B cell (primary cell): ENCODE data around the gene ATP9B. TPM values are rescaled to one million over a fixed set of nuclear protein-coding genes. Genes with fewer than 3 reads are reported as not detected.
"Not testable (repeated sequence)": the region's sequence is repeated elsewhere in the genome, so short reads cannot be mapped to it uniquely, and the experiment has no call there.

Source experiments
- ATAC-seq: fragments of 200-7000 bp; cut with Tn5 transposase; one replicate; pipeline ENCODE4 v1.10.0; 2021; ENCODE audit warnings: low read depth, mild to moderate bottlenecking, moderate number of reproducible peaks, moderate library complexity
- CTCF ChIA-PET: fragments of 350-600 bp; sonication (Branson Sonifier 250); formaldehyde crosslinking; loops from one replicate; lab custom pipeline; 2021; ENCODE audit warnings: antibody characterized with exemption, inconsistent platforms; lab: Charles Lee
- POLR2A ChIA-PET: fragments of 350-600 bp; sonication (Branson Sonifier 250); formaldehyde crosslinking; loops from one replicate; lab custom pipeline; 2021; ENCODE audit warnings: antibody characterized with exemption; lab: Charles Lee
- DNase-seq: peaks from one replicate; pipeline ENCODE4 v3.0.0; 2013
- H2AFZ ChIP-seq: 2 replicates; pipeline ENCODE4 v1.6.1; 2012; ENCODE audit warnings: mild to moderate bottlenecking, low read depth, low read length; ENCODE audit not compliant: insufficient read depth, poor library complexity, severe bottlenecking
- H3K27ac ChIP-seq, 2 donors: 1 replicate in 1 of 2; 2 replicates in 1 of 2; pipeline ENCODE4 v1.5.1; 2012 to 2013; ENCODE audit warnings: low read length in 2 of 2, mild to moderate bottlenecking in 2 of 2, moderate library complexity in 1 of 2
- H3K27me3 ChIP-seq, 4 experiments: fragments of 200-600 bp in 1 of 4; sonication (generic) in 1 of 4; replicated peaks in 1 of 4; 1 replicate in 2 of 4; 2 replicates in 2 of 4; pipeline versions ENCODE4 v1.6.1 to v1.7.0; 2013 to 2016; ENCODE audit warnings: low read length in 3 of 4, mild to moderate bottlenecking in 2 of 4, mixed read lengths in 1 of 4, moderate library complexity in 1 of 4; ENCODE audit not compliant: insufficient read depth in 4 of 4, control insufficient read depth in 3 of 4; ENCODE audit errors: control extremely low read depth in 1 of 4
- H3K36me3 ChIP-seq, 2 experiments: replicated peaks in 1 of 2; 1 replicate in 1 of 2; 2 replicates in 1 of 2; pipeline versions ENCODE4 v1.6.1 to v1.7.1; 2013; ENCODE audit warnings: low read length in 1 of 2; ENCODE audit not compliant: insufficient read depth in 2 of 2, control insufficient read depth in 1 of 2; ENCODE audit errors: control extremely low read depth in 1 of 2, extremely low read depth in 1 of 2
- H3K4me1 ChIP-seq, 2 donors: fragments of 200-600 bp in 1 of 2; sonication (generic) in 1 of 2; 1 replicate in 1 of 2; 2 replicates in 1 of 2; pipeline versions ENCODE4 v1.5.1 to v1.6.1; 2013 to 2017; ENCODE audit warnings: low read length in 2 of 2; ENCODE audit not compliant: control insufficient read depth in 2 of 2, insufficient read depth in 2 of 2
- H3K4me2 ChIP-seq: replicated peaks from 2 replicates; pipeline ENCODE3; 2012; ENCODE audit warnings: mild to moderate bottlenecking, low read depth, low read length; ENCODE audit not compliant: poor library complexity, severe bottlenecking
- H3K4me3 ChIP-seq, 5 experiments: fragments of 200-600 bp in 1 of 5; sonication (generic) in 1 of 5; 1 replicate in 3 of 5; 2 replicates in 2 of 5; pipeline versions ENCODE4 v1.5.1 to v1.7.0; 2011 to 2016; ENCODE audit warnings: low read length in 4 of 5, mild to moderate bottlenecking in 4 of 5, low read depth in 2 of 5, control low read depth in 1 of 5, moderate library complexity in 1 of 5; ENCODE audit not compliant: insufficient read depth in 1 of 5; ENCODE audit errors: control extremely low read depth in 1 of 5, extremely low read depth in 1 of 5
- H3K79me2 ChIP-seq: fragments of 200-600 bp; sonication (generic); one replicate; pipeline ENCODE4 v1.6.0; 2016; ENCODE audit warnings: low read length; ENCODE audit not compliant: control insufficient read depth, insufficient read depth
- H3K9ac ChIP-seq: fragments of 200-600 bp; sonication (generic); 2 replicates; pipeline ENCODE4 v1.6.1; 2017; ENCODE audit warnings: mild to moderate bottlenecking, low read length, moderate library complexity
- H3K9me3 ChIP-seq, 3 donors: one replicate each; pipeline versions ENCODE4 v1.6.1 to v1.7.1; 2013; ENCODE audit warnings: low read length in 2 of 3; ENCODE audit not compliant: control insufficient read depth in 2 of 3, insufficient read depth in 1 of 3; ENCODE audit errors: control extremely low read depth in 1 of 3
- H4K20me1 ChIP-seq: 2 replicates; pipeline ENCODE4 v1.6.0; 2012; ENCODE audit warnings: mild to moderate bottlenecking, low read length; ENCODE audit not compliant: insufficient read depth, control insufficient read depth, poor library complexity, severe bottlenecking
- H3K27ac Mint-ChIP-seq: one replicate; pipeline ENCODE4 v1.8.0; 2021; ENCODE audit warnings: mixed read lengths
- H3K27me3 Mint-ChIP-seq: one replicate; pipeline ENCODE4 v1.8.0; 2021; ENCODE audit warnings: mixed read lengths
- H3K4me1 Mint-ChIP-seq: one replicate; pipeline ENCODE4 v1.8.0; 2021; ENCODE audit warnings: mixed read lengths
- H3K4me3 Mint-ChIP-seq: one replicate; pipeline ENCODE4 v1.8.0; 2021; ENCODE audit warnings: mixed read lengths
- H3K9me3 Mint-ChIP-seq: one replicate; pipeline ENCODE4 v1.8.0; 2022; ENCODE audit warnings: mixed read lengths; ENCODE audit not compliant: insufficient read depth
- EZH2 ChIP-seq: IDR thresholded peaks from 2 replicates; pipeline ENCODE4 v1.6.1; 2012; ENCODE audit warnings: borderline replicate concordance, low read depth, mild to moderate bottlenecking, moderate library complexity, low read length; ENCODE audit not compliant: insufficient read depth, poor library complexity, severe bottlenecking
- WGBS: methylation state at CpG from one replicate; pipeline ENCODE4 v1.1.5; 2013; ENCODE audit warnings: missing lambda C conversion rate; ENCODE audit not compliant: insufficient coverage; 5-methylcytosine and 5-hydroxymethylcytosine counted together
- intact Hi-C: fragments of 100-400 bp; cut with micrococcal nuclease; formaldehyde crosslinking; loops from one replicate; pipeline ENCODE4 v1.10.0; 2022
- polyA plus RNA-seq: library from polyadenylated mRNA; depleted of rRNA; stranded (reverse); fragments of >200 nt; gene quantifications from 2 replicates; pipeline ENCODE4 v1.2.3, GENCODE V29; 2012
- total RNA-seq, 2 donors: library from RNA; stranded (reverse); fragments of 120-200 nt in 1 of 2; gene quantifications; 1 replicate in 1 of 2; 2 replicates in 1 of 2; pipeline versions ENCODE4 v1.2.3 to v1.2.4, GENCODE V29; 2013 to 2022
- TF ChIP-seq, protein P1 (sequence below): fragments of 200-600 bp; IDR thresholded peaks from one replicate; pipeline ENCODE4 v1.8.0; 2022; ENCODE audit warnings: antibody characterized with exemption, mild to moderate bottlenecking

Gene ATP9B
- total and polyA plus RNA-seq, 2 donors (not counting 1 experiment from before 2014, with no cell fraction given): 34.3 to 71.7 TPM

DNA sequence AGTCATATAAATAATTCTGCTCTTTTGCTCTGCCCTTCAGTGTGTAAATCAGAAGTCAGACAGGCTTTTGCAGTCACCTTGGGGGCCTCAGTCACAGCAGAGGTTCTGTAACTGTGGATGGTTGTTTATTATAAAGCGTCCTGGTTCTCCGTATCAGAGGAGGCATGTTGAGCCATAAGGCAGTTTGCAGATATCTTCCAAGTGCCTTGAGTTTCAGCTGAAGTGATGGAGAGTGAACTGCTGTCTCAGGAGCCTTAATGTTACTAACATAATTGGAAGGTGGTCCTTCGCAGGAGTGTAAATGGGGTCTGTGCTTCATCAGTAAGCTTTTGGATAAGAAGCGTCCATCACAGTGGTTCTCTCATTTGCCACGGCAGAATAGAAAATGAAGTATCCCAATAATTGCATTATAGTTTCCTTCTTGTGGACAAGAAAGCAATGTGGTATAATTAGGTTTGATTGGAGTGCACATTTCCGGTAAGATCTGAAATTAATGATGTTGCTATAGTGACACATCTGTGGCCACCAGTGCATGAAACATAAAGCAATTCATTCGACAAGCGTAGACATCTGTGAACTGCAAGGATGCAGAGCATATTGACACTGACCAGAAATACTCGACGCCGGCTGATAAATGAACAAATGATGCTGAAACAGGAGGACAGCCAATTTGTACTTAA is 214.1 kb downstream of the ATP9B start:
- intact Hi-C loops: no loop called here
- TF ChIP-seq, protein P1, sequence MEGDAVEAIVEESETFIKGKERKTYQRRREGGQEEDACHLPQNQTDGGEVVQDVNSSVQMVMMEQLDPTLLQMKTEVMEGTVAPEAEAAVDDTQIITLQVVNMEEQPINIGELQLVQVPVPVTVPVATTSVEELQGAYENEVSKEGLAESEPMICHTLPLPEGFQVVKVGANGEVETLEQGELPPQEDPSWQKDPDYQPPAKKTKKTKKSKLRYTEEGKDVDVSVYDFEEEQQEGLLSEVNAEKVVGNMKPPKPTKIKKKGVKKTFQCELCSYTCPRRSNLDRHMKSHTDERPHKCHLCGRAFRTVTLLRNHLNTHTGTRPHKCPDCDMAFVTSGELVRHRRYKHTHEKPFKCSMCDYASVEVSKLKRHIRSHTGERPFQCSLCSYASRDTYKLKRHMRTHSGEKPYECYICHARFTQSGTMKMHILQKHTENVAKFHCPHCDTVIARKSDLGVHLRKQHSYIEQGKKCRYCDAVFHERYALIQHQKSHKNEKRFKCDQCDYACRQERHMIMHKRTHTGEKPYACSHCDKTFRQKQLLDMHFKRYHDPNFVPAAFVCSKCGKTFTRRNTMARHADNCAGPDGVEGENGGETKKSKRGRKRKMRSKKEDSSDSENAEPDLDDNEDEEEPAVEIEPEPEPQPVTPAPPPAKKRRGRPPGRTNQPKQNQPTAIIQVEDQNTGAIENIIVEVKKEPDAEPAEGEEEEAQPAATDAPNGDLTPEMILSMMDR: no peak
- no peak for TF ChIP-seq EZH2
- no peaks in the 10 kb centered on the region for H3K4me1 ChIP-seq
- H3K4me3 ChIP-seq: no peak overlapping the region
- H3K27ac ChIP-seq: no peak overlapping the region
- Mint-ChIP-seq H3K9me3 (peaks cover 3% of the 10 kb centered on the region), H3K4me1 (no peaks in the 10 kb centered on the region), H3K27me3 (no peaks in the 10 kb centered on the region), H3K27ac (no peak overlapping the region), H3K4me3 (no peak overlapping the region)
- H4K20me1 ChIP-seq: no peaks in the 10 kb centered on the region
- no peaks in the 10 kb centered on the region for H3K9me3 ChIP-seq
- no peak for ATAC-seq
- no peak overlapping the region for H2AFZ ChIP-seq
- 96% methylated on average over 5 of the region's 11 CpGs for WGBS
- no peaks in the 10 kb centered on the region for H3K27me3 ChIP-seq
- POLR2A ChIA-PET: no interaction called here
- H3K36me3 ChIP-seq: peaks cover 5 to 16% of the 10 kb centered on the region in 2 experiments
- no peaks in the 10 kb centered on the region for H3K79me2 ChIP-seq
- CTCF ChIA-PET: no interaction called here
- H3K4me2 ChIP-seq: no peak overlapping the region
- no peak for DNase-seq
- H3K9ac ChIP-seq: no peak overlapping the region

DNA sequence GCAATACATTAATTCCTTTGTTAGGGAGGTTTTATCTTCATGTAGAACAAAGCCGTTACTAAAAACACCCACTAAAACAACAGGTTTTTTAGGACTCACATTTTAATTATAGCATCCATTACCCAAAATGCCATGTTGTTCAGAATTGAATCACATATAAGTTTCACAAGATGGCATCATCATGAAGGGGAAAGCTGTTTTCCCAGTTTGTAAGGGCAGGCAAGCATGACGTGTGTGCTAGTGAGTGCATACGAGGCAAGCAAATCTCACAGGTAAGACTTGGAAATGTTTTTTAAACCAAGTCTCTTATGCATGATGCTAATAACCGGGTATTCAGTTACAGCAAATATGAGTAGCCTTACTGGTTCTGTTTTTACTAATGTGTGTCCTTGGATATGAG is 214.7 kb downstream of the ATP9B start:
- Histone ChIP-seq H3K4me2 (no peak overlapping the region), H3K27ac (no peak overlapping the region), H4K20me1 (no peaks in the 10 kb centered on the region), H3K4me3 (no peak overlapping the region), H3K4me1 (no peaks in the 10 kb centered on the region), H3K9me3 (no peaks in the 10 kb centered on the region), H2AFZ (no peak overlapping the region), H3K36me3 (peaks cover 4 to 13% of the 10 kb centered on the region in 2 experiments), H3K9ac (no peak overlapping the region), H3K79me2 (no peaks in the 10 kb centered on the region), H3K27me3 (no peaks in the 10 kb centered on the region)
- peaks cover 3% of the 10 kb centered on the region for H3K9me3 Mint-ChIP-seq
- H3K27ac Mint-ChIP-seq: no peak overlapping the region
- H3K27me3 Mint-ChIP-seq: no peaks in the 10 kb centered on the region
- no peak for DNase-seq
- intact Hi-C loops: no loop called here
- ChIA-PET CTCF (no interaction called here), POLR2A (no interaction called here)
- no peak for TF ChIP-seq EZH2
- TF ChIP-seq, protein P1: no peak
- WGBS: 83% methylated on average over 3 of the region's 4 CpGs
- no peak overlapping the region for H3K4me3 Mint-ChIP-seq
- H3K4me1 Mint-ChIP-seq: no peaks in the 10 kb centered on the region
- no peak for ATAC-seq

DNA sequence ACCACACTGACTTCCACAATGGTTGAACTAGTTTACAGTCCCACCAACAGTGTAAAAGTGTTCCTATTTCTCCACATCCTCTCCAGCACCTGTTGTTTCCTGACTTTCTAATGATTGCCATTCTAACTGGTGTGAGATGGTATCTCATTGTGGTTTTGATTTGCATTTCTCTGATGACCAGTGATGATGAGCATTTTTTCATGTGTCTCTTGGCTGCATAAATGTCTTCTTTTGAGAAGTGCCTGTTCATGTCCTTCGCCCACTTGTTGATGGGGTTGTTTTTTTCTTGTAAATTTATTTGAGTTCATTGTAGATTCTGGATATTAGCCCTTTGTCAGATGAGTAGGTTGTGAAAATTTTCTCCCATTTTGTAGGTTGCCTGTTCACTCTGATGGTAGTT is 216.0 kb downstream of the ATP9B start:
- DNase-seq, H3K4me1 ChIP-seq, H3K4me2 ChIP-seq, H3K4me3 Mint-ChIP-seq, H3K27ac Mint-ChIP-seq, H3K4me3 ChIP-seq, H3K27me3 Mint-ChIP-seq, H3K27me3 ChIP-seq, CTCF ChIA-PET, POLR2A ChIA-PET, H4K20me1 ChIP-seq, H3K27ac ChIP-seq, H3K9me3 ChIP-seq, H3K79me2 ChIP-seq, H2AFZ ChIP-seq, H3K9me3 Mint-ChIP-seq, H3K4me1 Mint-ChIP-seq, ATAC-seq, H3K9ac ChIP-seq, intact Hi-C loops: not testable (repeated sequence)
- H3K36me3 ChIP-seq: peaks cover 4 to 13% of the 10 kb centered on the region in 2 experiments
- no CpG with 5 or more reads among the region's 1 CpG for WGBS
